HG03097 (cell line): ENCODE results near the gene SYT3.
"Not testable (repeated sequence)": the region's sequence is repeated elsewhere in the genome, so short reads cannot be mapped to it uniquely, and the experiment has no call there.

Source experiments
- ATAC-seq: cut with Tn5 transposase; IDR thresholded peaks from one replicate; pipeline ENCODE4 v1.9.1; 2021; ENCODE audit not compliant: unreplicated experiment, low FRiP score

SYT3 gene

GRCh38 chr19:50636317-50637085, 3.2 kb downstream of the SYT3 start:
- no peak for ATAC-seq

- ATAC-seq: no peak
These were observed 5.7 kb downstream of the SYT3 start for GRCh38 chr19:50633973-50634372.

- ATAC-seq: no peak
These were observed 6.3 kb downstream of the SYT3 start for GRCh38 chr19:50633359-50633758.

- ATAC-seq: no peak
These were observed 7.4 kb downstream of the SYT3 start for GRCh38 chr19:50632151-50632835.

GRCh38 chr19:50629801-50630200, 9.9 kb downstream of the SYT3 start:
- no peak for ATAC-seq

- no peak for ATAC-seq
These were observed 10.5 kb downstream of the SYT3 start for GRCh38 chr19:50629194-50629593.

GRCh38 chr19:50628551-50628950, 11.1 kb downstream of the SYT3 start:
- no peak for ATAC-seq

- ATAC-seq: no peak
These were observed 11.5 kb downstream of the SYT3 start for GRCh38 chr19:50628146-50628545.

- no peak for ATAC-seq
These were observed 12.9 kb downstream of the SYT3 start for GRCh38 chr19:50626795-50627194.

- no peak for ATAC-seq
These were observed 13.7 kb downstream of the SYT3 start for GRCh38 chr19:50626011-50626410.

- ATAC-seq: no peak
These were observed 14.6 kb downstream of the SYT3 start for GRCh38 chr19:50624949-50625600.

- not testable (repeated sequence) for ATAC-seq
These were observed 19.2 kb downstream of the SYT3 start for GRCh38 chr19:50620394-50620906.

- not testable (repeated sequence) for ATAC-seq
These were observed 20.5 kb downstream of the SYT3 start for GRCh38 chr19:50619184-50619583.

GRCh38 chr19:50618379-50618778, 21.3 kb downstream of the SYT3 start:
- ATAC-seq: not testable (repeated sequence)

- not testable (repeated sequence) for ATAC-seq
These were observed 26.9 kb downstream of the SYT3 start for GRCh38 chr19:50612504-50613404.

- no peak for ATAC-seq
These were observed 31.6 kb downstream of the SYT3 start for GRCh38 chr19:50607874-50608785.

- no peak for ATAC-seq
These were observed 32.3 kb downstream of the SYT3 start for GRCh38 chr19:50607388-50607787.

GRCh38 chr19:50606059-50606836, 33.4 kb downstream of the SYT3 start:
- ATAC-seq: not testable (repeated sequence)
